GM18498 (cell line): ENCODE results near the gene ENKUR.

Source experiments
- ATAC-seq: cut with Tn5 transposase; IDR thresholded peaks from one replicate; pipeline ENCODE4 v1.9.1; 2021; ENCODE audit warnings: mild to moderate bottlenecking, moderate library complexity; ENCODE audit not compliant: unreplicated experiment

ENKUR gene

GRCh38 chr10:24951201-24952142 is 64.5 kb downstream of the ENKUR start:
- ATAC-seq = no peak

GRCh38 chr10:24950439-24950838 is 65.5 kb downstream of the ENKUR start:
- no peak for ATAC-seq

- no peak for ATAC-seq
Observed at GRCh38 chr10:24949616-24950015, 66.3 kb downstream of the ENKUR start.

GRCh38 chr10:24947304-24948097 is 68.5 kb downstream of the ENKUR start:
- peak; percentile 52 for ATAC-seq

GRCh38 chr10:24944512-24945255 is 71.3 kb downstream of the ENKUR start:
- no peak for ATAC-seq

- no peak for ATAC-seq
Observed at GRCh38 chr10:24938525-24938924, 77.4 kb downstream of the ENKUR start.

- no peak for ATAC-seq
Observed at GRCh38 chr10:24938076-24938475, 77.9 kb downstream of the ENKUR start.

- ATAC-seq = no peak
Observed at GRCh38 chr10:24935504-24936292, 80.3 kb downstream of the ENKUR start.
